ENCODE measurements around the gene AVEN. TPM values are rescaled to one million over a fixed set of nuclear protein-coding genes. Genes with fewer than 3 reads are reported as not detected.

Gene AVEN
- total and polyA plus RNA-seq, 2 of the 8 experiments (the other 6 are each of a cell fraction or from before 2014, with no cell fraction given), result 5.5 to 17.0 TPM

DNA sequence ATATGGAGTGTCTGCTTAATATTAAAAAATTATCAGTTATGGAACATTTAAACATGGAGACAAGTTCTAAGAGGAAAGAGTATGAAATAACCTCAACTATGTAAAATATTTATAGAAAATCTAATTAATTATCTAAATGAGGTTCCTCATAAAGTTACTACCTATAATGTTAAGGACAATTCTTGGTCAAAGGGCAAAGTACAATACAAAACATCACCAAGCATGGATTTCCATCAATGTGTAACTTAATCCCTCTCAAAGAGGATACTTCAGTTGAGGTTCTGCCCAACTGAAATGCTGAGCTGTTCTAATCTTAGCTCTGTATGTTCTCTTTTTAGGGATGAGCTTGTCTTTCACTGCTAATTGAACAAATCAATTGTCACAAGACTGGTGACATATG lies 126.7 kb downstream of the AVEN start:
- no peak overlapping the region for H2BK12ac ChIP-seq (ENCODE audit: low read depth, low read length)

More for the DNA sequence above, 126.7 kb downstream of the AVEN start:
- TF ChIP-seq GTF2F1 (IDR thresholded peaks at IDR 0.05; ENCODE audit: borderline replicate concordance, low read depth, low read length) (no peak), EGR1 (IDR thresholded peaks at IDR 0.05; ENCODE audit: borderline replicate concordance, low read depth, low read length) (no peak), HDAC2 (IDR thresholded peaks at IDR 0.05; ENCODE audit: borderline replicate concordance in 1 of 2, low read depth in 2 of 2, low read length in 2 of 2) (no peak), NANOG (IDR thresholded peaks at IDR 0.05; ENCODE audit: insufficient read depth, low read depth, low read length, poor library complexity, severe bottlenecking) (no peak), BCL11A (IDR thresholded peaks at IDR 0.05; ENCODE audit: low read depth in 2 of 2, low read length in 2 of 2) (no peak), POLR2AphosphoS5 (IDR thresholded peaks at IDR 0.05; ENCODE audit: low read depth, low read length) (no peak)
- Histone ChIP-seq H3K79me1 (ENCODE audit: low read depth, low read length) (no peaks in the 10 kb centered on the region), H4K8ac (ENCODE audit: extremely low read depth, insufficient read depth, low read length) (no peak overlapping the region), H3K27me3 (replicated peaks in 1 of 4; ENCODE audit: control insufficient read depth in 3 of 4, extremely low read depth in 1 of 4, insufficient read depth in 3 of 4, low read length in 3 of 4) (no peaks in the 10 kb centered on the region), H3K4ac (replicated peaks; ENCODE audit: insufficient read length, low read depth, low read length) (no peak overlapping the region), H3K4me1 (replicated peaks in 1 of 4; ENCODE audit: control insufficient read depth in 3 of 4, insufficient read depth in 4 of 4, low read length in 3 of 4) (peaks cover 2 to 8% (median 5%) of the 10 kb centered on the region in 4 experiments; a peak in 5 of 7 replicates), H2AFZ (ENCODE audit: low read length) (no peak overlapping the region), H4K91ac (replicated peaks; ENCODE audit: insufficient read length, low read length) (no peak overlapping the region), H3K18ac (ENCODE audit: extremely low read depth, low read length) (no peak overlapping the region), H2BK15ac (ENCODE audit: low read length) (no peak overlapping the region), H3K4me3 (ENCODE audit: extremely low read depth in 1 of 4, insufficient read depth in 2 of 4, low read depth in 3 of 4, low read length in 4 of 4) (no peak overlapping the region), H4K20me1 (replicated peaks in 1 of 2; ENCODE audit: control insufficient read depth in 1 of 2, insufficient read depth in 2 of 2, low read length in 2 of 2) (no peaks in the 10 kb centered on the region), H3K27ac (ENCODE audit: low read depth, low read length) (no peak overlapping the region), H3K23ac (ENCODE audit: insufficient read length) (no peak overlapping the region), H3K36me3 (ENCODE audit: control insufficient read depth in 2 of 4, insufficient read depth in 4 of 4, low read length in 3 of 4) (no peaks in the 10 kb centered on the region), H4K5ac (ENCODE audit: insufficient read length, low read depth, low read length) (no peak overlapping the region), H2AK5ac (ENCODE audit: low read depth, low read length) (no peak overlapping the region), H3K79me2 (ENCODE audit: control insufficient read depth in 1 of 2, insufficient read depth in 2 of 2, low read length in 2 of 2) (no peaks in the 10 kb centered on the region), H3K9ac (replicated peaks in 1 of 4; ENCODE audit: extremely low read depth in 1 of 4, low read depth in 3 of 4, low read length in 3 of 4) (no peak overlapping the region), H3K23me2 (ENCODE audit: low read depth, low read length) (no peaks in the 10 kb centered on the region), H3K9me3 (ENCODE audit: insufficient read depth in 2 of 2, low read depth in 1 of 2, low read length in 1 of 2) (no peaks in the 10 kb centered on the region), H3K56ac (replicated peaks; ENCODE audit: insufficient read length, low read depth, low read length) (no peak overlapping the region), H3K4me2 (ENCODE audit: insufficient read depth in 1 of 2, low read depth in 2 of 2, low read length in 2 of 2) (no peak overlapping the region), H2BK20ac (ENCODE audit: low read length) (no peak overlapping the region), H2BK5ac (ENCODE audit: low read depth, low read length) (no peak overlapping the region), H2BK120ac (replicated peaks; ENCODE audit: low read depth, low read length) (no peak overlapping the region), H3K14ac (ENCODE audit: insufficient read length) (no peak overlapping the region)
- no peak for FAIRE-seq
- ChIA-PET CTCF (ENCODE audit: partially characterized antibody) (interaction anchor here (0.6 to 2.1 kb wide), 3 partner anchors 16 to 174 kb away, joined by 3 to 6 read pairs (median 5); no protein-coding TSS in a partner anchor), POLR2A (ENCODE audit: partially characterized antibody) (no interaction called here)
- no peak for DNase-seq (ENCODE audit: low read depth in 1 of 2, low spot score in 2 of 2)

Data from H1 (cell line).